ENCODE results near the gene EML5.

The EML5 gene

DNA sequence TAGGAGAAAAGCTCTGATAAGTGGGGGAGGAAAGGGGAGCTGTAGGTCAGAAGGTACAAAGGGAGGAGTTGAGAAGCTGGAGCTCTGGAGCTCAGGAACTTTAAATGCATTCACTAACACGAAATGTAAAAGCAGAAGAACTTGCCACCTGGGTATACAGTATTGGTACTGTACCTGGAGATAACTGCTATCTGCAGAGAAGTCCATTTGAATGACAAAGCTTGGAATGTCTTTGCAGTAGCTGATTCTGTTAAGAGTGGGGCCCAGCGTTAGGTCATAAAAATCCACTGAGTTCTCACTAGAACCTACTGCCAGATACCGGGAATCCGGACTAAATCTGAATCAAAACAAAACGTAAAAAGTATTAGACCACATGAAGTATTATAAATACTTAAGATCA, 174.3 kb downstream of the EML5 start:
- TF ChIP-seq, protein P1, sequence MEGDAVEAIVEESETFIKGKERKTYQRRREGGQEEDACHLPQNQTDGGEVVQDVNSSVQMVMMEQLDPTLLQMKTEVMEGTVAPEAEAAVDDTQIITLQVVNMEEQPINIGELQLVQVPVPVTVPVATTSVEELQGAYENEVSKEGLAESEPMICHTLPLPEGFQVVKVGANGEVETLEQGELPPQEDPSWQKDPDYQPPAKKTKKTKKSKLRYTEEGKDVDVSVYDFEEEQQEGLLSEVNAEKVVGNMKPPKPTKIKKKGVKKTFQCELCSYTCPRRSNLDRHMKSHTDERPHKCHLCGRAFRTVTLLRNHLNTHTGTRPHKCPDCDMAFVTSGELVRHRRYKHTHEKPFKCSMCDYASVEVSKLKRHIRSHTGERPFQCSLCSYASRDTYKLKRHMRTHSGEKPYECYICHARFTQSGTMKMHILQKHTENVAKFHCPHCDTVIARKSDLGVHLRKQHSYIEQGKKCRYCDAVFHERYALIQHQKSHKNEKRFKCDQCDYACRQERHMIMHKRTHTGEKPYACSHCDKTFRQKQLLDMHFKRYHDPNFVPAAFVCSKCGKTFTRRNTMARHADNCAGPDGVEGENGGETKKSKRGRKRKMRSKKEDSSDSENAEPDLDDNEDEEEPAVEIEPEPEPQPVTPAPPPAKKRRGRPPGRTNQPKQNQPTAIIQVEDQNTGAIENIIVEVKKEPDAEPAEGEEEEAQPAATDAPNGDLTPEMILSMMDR (IDR thresholded peaks at IDR 0.05; ENCODE audit: low read depth, low read length) = no peak
- DNase-seq (ENCODE audit: low read depth in 2 of 2) = no peak
- no peak overlapping the region for H3K4me3 ChIP-seq (replicated peaks in 1 of 2; ENCODE audit: low read depth in 2 of 2, low read length in 2 of 2)

DNA sequence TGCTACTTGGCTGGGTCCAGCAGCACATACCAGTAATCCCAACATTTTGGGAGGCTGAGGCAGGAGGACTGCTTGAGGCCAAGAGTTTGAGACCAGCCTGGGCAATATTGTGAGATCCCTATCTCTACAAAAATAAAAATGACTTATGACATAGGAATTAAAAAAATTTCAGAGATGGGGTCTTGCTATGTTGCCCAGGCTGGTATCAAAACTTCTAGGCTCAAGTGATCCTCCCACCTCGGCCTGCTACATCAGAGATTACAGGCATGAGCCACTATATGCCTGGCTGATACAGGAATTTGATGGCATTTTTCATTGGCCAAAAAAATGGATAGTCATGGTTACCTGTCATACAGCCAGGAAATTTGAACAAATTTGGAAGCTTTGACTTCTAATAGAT, 175.3 kb downstream of the EML5 start:
- TF ChIP-seq, protein P1 (IDR thresholded peaks at IDR 0.05; ENCODE audit: low read depth, low read length) = no peak
- no peak for DNase-seq (ENCODE audit: low read depth in 2 of 2)
- no peak overlapping the region for H3K4me3 ChIP-seq (replicated peaks in 1 of 2; ENCODE audit: low read depth in 2 of 2, low read length in 2 of 2)

GRCh38 chr14:88616697-88617096, 176.1 kb downstream of the EML5 start:
- TF ChIP-seq, protein P1 (IDR thresholded peaks at IDR 0.05; ENCODE audit: low read depth, low read length) = no peak
- H3K4me3 ChIP-seq (replicated peaks in 1 of 2; ENCODE audit: low read depth in 2 of 2, low read length in 2 of 2) = no peak overlapping the region
- DNase-seq (ENCODE audit: low read depth in 2 of 2) = no peak

- TF ChIP-seq, protein P1 (IDR thresholded peaks at IDR 0.05; ENCODE audit: low read depth, low read length) = no peak
- no peak overlapping the region for H3K4me3 ChIP-seq (replicated peaks in 1 of 2; ENCODE audit: low read depth in 2 of 2, low read length in 2 of 2)
- peak; percentile 64 to 82 for DNase-seq (ENCODE audit: low read depth in 2 of 2)
Observed at GRCh38 chr14:88614218-88614907, 178.4 kb downstream of the EML5 start.

DNA sequence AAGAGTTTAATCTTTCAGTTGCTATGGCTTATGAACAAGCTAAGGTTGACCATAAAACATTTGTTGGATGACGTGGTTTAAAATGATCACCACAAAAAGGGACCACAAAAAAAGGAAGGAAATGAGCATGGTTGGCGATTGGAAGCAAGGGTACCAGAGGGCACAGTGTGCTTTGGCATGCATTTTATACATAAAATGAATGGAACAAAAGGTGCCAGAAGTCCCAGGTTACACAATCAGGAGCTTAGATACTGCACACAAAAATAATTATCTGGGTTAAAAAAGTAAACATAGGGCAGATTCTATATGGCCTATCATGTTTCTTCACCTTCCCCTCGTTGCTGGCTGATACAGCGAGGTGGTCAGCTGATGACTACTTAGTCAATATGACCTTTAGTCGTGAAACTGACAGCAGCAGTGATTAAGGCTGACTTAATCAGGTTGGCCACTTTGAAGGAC, 179.2 kb downstream of the EML5 start:
- H3K4me3 ChIP-seq (replicated peaks in 1 of 2; ENCODE audit: low read depth in 2 of 2, low read length in 2 of 2) = no peak overlapping the region
- peak; percentile 29 to 62 for DNase-seq (ENCODE audit: low read depth in 2 of 2)
- TF ChIP-seq, protein P1 (IDR thresholded peaks at IDR 0.05; ENCODE audit: low read depth, low read length) = no peak

DNA sequence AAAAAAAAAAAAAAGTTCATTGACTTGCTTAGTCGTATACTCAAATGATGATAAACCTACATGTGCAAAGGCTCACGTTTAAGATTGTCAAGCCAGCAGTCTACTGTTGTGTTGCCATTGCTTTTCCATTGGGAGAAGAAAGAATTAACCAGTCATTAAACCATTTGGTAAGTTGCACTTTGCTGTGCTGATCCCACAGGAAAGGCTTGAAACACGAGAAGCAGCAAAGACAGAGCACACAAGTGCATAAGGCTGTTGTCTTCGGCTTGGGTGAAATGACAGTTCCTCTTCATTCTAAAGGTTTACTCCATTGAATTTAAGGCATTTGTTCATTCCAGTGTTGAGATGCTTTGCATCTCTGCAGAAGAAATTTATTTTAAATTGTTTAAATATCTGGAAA, 179.8 kb downstream of the EML5 start:
- H3K4me3 ChIP-seq (replicated peaks in 1 of 2; ENCODE audit: low read depth in 2 of 2, low read length in 2 of 2) = no peak overlapping the region
- no peak for DNase-seq (ENCODE audit: low read depth in 2 of 2)
- TF ChIP-seq, protein P1 (IDR thresholded peaks at IDR 0.05; ENCODE audit: low read depth, low read length) = no peak

DNA sequence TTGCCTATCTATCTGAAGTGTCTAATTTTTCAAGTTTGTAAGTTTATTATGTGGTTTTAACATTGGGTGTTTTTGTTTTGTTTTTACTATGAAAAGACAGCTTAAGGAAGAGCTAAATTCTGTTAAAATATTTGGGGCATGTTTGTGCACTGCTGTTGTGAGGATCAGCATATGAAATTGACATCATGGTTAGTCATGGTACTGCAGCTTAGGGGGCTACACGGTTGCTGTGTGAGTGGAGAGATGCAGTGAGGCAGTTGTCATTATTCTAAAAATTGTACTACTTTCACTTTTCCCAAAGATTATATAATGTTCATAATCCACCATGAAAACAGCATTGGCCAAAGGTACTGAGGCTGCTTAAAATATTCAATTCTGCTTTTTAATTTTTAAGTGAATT, 180.9 kb downstream of the EML5 start:
- DNase-seq (ENCODE audit: low read depth in 2 of 2) = peak in 1 of 2 donors; percentile 18
- TF ChIP-seq, protein P1 (IDR thresholded peaks at IDR 0.05; ENCODE audit: low read depth, low read length) = no peak
- H3K4me3 ChIP-seq (replicated peaks in 1 of 2; ENCODE audit: low read depth in 2 of 2, low read length in 2 of 2) = no peak overlapping the region
